Right cardiac atrium (tissue), 5 donors: Measurements from ENCODE around the gene ZBTB20. TPM values are rescaled to one million over a fixed set of nuclear protein-coding genes. Genes with fewer than 3 reads are reported as not detected.

Experiments used
- ATAC-seq, 2 donors: fragments of 200-7000 bp; cut with Tn5 transposase; one replicate each; pipeline versions ENCODE4 v1.8.0 to v1.9.1; 2020; ENCODE audit warnings: moderate library complexity in 2 of 2, mild to moderate bottlenecking in 1 of 2
- DNase-seq, 3 donors: peaks; one replicate each; pipeline ENCODE4 v3.0.0-alpha.2; 2020
- H3K27ac ChIP-seq: one replicate; pipeline ENCODE4 v1.5.1; 2013; ENCODE audit warnings: mild to moderate bottlenecking, low read length, control low read depth, moderate library complexity
- H3K27me3 ChIP-seq: one replicate; pipeline ENCODE4 v1.6.1; 2013; ENCODE audit not compliant: control insufficient read depth, insufficient read depth
- H3K4me1 ChIP-seq: one replicate; pipeline ENCODE4 v1.6.1; 2013; ENCODE audit warnings: low read length; ENCODE audit not compliant: control insufficient read depth, insufficient read depth
- H3K4me3 ChIP-seq: one replicate; pipeline ENCODE4 v1.5.1; 2013; ENCODE audit warnings: low read length, control low read depth
- H3K9me3 ChIP-seq: one replicate; pipeline ENCODE4 v1.6.1; 2013; ENCODE audit warnings: low read length; ENCODE audit not compliant: control insufficient read depth
- WGBS: extraction: QIAGEN DNeasy Blood & Tissue Kit; methylation state at CpG from one replicate; pipeline ENCODE4 v1.1.7; 2013; 5-methylcytosine and 5-hydroxymethylcytosine counted together
- intact Hi-C, 4 donors: fragments of 100-400 bp; cut with DNase I; formaldehyde crosslinking; loops; one replicate each; pipeline versions ENCODE4 v1.11.0 to v1.14.0; 2022 to 2023
- polyA plus RNA-seq: library from polyadenylated mRNA; stranded (reverse); fragments of 200-250 nt; gene quantifications from one replicate; pipeline ENCODE4 v1.2.3, GENCODE V29; 2013
- total RNA-seq, 4 donors: library from RNA; stranded (reverse); fragmentation: NEBNext Ultra II Directional; extraction: Animal tissue kit (Norgen Biotek cat#: 25700); gene quantifications; one replicate each; pipeline ENCODE4 v1.2.1, GENCODE V29; 2021
- donor health status: healthy with polysubstance abuse.
- donor health status: DM: no; HTN: yes; CAD: no.
- donor health status: DM: no; HTN: no; CAD: no.
- donor health status: DM: no; HTN: yes; CAD: no; lungs with severe emphysema.
- donor health status: DM: yes; HTN: yes; CAD: no.

ZBTB20 gene
- total and polyA plus RNA-seq, 5 donors, result 6.5 to 87.9 (median 75.5) TPM

DNA sequence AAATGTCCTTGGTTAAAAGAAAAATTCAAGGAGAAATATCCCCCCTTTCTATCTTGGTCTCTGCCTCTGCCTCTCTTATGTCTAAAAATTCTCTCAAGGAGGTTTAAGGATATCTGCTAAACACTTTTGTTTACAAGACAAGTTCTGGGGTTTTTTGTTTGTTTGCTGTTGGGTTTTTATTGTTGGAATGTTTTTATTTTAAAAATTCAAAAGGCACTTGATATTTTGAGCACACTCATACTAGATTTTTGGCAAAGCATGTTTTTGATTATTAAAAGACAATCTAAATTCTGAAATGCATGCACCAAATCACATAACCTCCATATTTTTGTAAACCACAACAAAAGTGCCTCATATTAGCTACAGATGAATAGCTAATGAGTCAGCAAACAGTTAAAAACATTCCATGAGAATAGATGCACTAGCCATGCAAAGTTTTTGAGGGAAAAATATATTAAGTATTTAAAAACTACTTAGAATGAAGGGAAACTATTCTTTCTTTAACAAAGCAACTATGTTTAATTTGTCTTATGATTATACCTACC is 84.6 kb downstream of the ZBTB20 start:
- Histone ChIP-seq H3K4me1 (no peaks in the 10 kb centered on the region), H3K27me3 (no peaks in the 10 kb centered on the region), H3K27ac (no peak overlapping the region), H3K4me3 (no peak overlapping the region), H3K9me3 (no peaks in the 10 kb centered on the region)
- ATAC-seq, result no peak
- DNase-seq, result no peak
- intact Hi-C loops, result no loop called here

DNA sequence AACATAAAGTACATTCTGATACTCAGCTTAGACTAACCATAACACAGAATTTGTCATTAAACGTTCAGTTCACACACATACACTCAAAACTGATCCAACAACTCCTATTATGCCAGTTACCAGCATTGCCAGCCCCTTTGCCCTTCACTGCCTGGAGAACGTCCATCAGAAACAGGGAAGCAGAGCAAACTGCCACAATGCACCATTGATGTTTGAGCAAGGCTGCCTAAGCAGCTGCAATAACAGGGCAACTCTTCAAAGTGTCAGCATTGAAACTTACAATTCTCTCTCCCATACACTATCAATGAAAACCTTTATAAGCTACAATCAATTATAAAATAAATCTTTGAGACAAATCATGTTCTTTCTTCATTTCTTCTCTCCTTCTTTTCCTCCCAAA is 85.1 kb downstream of the ZBTB20 start:
- Histone ChIP-seq H3K9me3 (no peaks in the 10 kb centered on the region), H3K4me3 (no peak overlapping the region), H3K27me3 (no peaks in the 10 kb centered on the region), H3K27ac (no peak overlapping the region), H3K4me1 (no peaks in the 10 kb centered on the region)
- ATAC-seq (no peak), DNase-seq (no peak)
- 60% methylated on average over 2 of the region's 2 CpGs for WGBS
- intact Hi-C loops, result no loop called here

DNA sequence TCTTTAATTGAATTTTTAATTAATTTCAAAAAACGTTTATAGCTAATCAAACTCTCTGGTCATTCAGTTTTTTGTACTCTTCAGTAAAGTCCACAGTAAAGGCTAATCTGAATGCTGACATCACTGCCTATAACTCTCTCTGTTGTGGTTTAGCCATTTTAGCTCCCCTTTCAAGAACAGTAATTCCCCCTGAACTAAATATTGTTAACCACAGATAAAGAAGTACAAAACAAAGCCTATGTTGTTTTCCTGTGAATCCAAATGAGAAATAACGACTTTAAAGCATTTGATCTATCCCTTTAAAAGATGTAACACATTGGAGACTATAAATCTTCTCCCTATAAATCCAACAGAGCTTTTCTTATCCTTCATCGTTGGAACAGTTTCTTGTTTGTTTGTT is 94.2 kb downstream of the ZBTB20 start:
- Histone ChIP-seq H3K27ac (no peak overlapping the region), H3K4me1 (no peaks in the 10 kb centered on the region), H3K4me3 (no peak overlapping the region), H3K27me3 (no peaks in the 10 kb centered on the region), H3K9me3 (no peaks in the 10 kb centered on the region)
- intact Hi-C loops, result no loop called here
- ATAC-seq (no peak), DNase-seq (no peak)
- WGBS, result 72% methylated on average over 3 of the region's 3 CpGs

DNA sequence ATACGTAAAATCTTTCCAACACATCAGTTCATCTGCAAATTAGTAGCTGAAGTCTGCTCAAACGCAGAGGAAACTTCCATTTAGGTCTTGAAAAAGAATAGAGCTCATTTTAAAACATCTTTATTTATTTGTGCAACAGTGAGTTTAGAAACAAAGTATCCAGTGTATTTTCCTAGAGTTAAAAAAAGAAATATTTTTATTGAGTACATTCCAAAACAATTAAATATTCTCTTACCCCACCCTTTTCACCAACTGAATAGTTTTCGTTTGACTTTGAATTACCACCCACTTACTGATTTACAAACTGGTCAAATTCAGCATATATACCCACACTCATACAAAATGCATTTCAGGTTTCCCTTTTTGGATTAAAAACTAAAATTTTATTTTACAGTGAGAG is 104.7 kb downstream of the ZBTB20 start:
- H3K4me1 ChIP-seq, result no peaks in the 10 kb centered on the region
- WGBS, result 52% methylated on average over 3 of the region's 3 CpGs
- peak overlapping the region; percentile 20 for H3K4me3 ChIP-seq
- no peak for DNase-seq
- H3K27ac ChIP-seq, result no peak overlapping the region
- intact Hi-C loops, result no loop called here
- H3K27me3 ChIP-seq, result no peaks in the 10 kb centered on the region
- peak in 1 of 2 donors; percentile 34 for ATAC-seq
- H3K9me3 ChIP-seq, result no peaks in the 10 kb centered on the region

DNA sequence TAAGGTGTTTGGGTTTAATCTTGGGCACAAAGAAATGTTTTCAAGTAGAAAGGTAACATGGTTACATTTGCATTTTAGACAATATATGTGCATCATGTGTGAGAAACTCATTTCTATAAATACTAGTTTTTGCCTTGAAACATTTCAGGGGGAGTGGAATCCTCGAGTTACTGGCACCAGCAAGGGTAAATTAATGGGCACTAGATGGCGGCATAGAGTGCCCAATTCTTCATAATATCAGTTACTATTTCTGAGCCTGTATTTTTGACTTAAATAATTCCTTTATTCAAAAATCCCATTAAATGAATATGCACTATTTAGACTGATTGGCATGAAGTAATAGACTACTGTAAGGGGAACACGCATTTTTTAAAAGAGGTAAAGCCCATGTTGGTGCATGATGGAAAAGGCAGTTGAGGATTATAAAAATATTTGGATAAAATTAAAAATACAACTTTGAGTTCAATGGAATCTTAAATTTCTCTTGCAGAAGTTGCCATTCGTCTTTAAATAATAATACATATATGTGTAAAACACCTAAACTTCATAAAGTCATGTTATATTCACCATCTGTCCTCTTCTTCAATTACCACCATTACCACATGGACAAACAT is 106.3 kb downstream of the ZBTB20 start:
- H3K9me3 ChIP-seq, result no peaks in the 10 kb centered on the region
- ATAC-seq (peak; percentile 28 to 38), DNase-seq (peak in 1 of 3 donors; percentile 21)
- no peaks in the 10 kb centered on the region for H3K4me1 ChIP-seq
- H3K27me3 ChIP-seq, result no peaks in the 10 kb centered on the region
- intact Hi-C loops, result no loop called here
- H3K4me3 ChIP-seq, result no peak overlapping the region
- H3K27ac ChIP-seq, result no peak overlapping the region
- WGBS, result 38% methylated on average over 4 of the region's 4 CpGs

DNA sequence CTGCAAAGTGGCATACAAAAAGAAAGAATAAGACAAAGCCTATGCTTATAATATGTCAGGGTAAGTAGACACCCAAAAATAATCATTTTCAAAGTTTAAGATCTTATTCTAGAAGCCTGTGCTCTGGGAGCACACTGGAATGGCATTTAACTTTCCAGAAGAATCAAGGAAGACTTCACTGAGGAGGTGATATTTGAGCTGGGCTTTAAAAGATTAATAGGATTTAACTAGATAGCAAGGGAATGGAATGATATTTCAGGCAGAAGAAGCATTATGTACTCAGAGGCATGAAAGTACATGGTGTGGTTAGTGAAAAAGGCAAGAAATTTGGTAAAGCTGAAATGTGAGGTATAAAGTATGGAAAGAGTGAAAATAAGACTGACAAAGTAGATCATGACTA is 106.8 kb downstream of the ZBTB20 start:
- Histone ChIP-seq H3K9me3 (no peaks in the 10 kb centered on the region), H3K4me3 (no peak overlapping the region), H3K27ac (no peak overlapping the region), H3K27me3 (no peaks in the 10 kb centered on the region), H3K4me1 (no peaks in the 10 kb centered on the region)
- no peak for ATAC-seq
- intact Hi-C loops, result no loop called here
- DNase-seq, result no peak

DNA sequence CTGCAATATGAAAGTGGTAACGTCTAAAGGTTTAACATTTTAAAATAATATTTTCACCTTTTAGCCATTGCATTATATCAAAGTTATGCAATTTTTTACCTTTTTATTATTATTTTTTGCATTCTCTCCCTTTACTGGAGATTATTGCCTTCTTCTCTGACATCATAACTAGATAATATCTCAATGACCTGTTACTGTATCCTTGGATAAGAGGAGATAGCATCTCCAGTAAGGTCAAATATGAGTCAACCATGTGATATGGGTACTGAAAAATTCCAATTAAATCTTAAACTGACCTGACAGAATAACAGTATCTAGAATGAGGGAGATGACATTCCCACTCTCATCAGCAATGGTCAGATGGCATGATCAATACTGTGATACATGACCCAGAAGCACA is 108.3 kb downstream of the ZBTB20 start:
- WGBS, result 92% methylated on average over 1 of the region's 1 CpG
- Histone ChIP-seq H3K27ac (no peak overlapping the region), H3K9me3 (no peaks in the 10 kb centered on the region), H3K4me3 (no peak overlapping the region), H3K4me1 (no peaks in the 10 kb centered on the region), H3K27me3 (no peaks in the 10 kb centered on the region)
- no peak for DNase-seq
- no peak for ATAC-seq
- intact Hi-C loops, result no loop called here

DNA sequence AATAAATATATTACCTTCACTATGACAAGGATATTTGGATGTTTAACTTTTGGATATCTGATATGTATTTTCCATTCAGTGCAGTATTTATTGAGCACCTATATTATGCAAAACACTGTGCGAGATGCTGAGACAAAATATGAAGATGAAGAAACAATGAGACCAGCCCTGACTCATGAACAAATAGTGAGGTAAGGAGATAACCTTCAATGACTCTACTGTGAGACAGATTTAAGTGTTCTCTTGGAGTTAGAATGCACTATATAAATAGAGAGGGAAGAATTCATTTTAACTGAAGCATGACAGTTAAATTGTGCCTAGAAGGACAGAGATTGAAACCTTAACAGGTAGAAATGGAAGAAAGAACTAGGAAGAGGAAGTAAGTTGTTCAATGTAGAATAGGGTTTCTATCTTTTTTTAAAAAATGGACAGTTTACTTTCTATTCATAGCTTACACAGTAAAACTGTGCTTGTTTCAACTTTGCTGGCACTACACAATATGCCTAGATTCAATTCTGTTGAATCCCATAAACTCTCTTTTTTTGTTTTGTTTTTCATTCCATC is 124.2 kb downstream of the ZBTB20 start:
- intact Hi-C loops, result no loop called here
- H3K9me3 ChIP-seq, result no peaks in the 10 kb centered on the region
- H3K4me1 ChIP-seq, result no peaks in the 10 kb centered on the region
- no peak for ATAC-seq
- no peak overlapping the region for H3K4me3 ChIP-seq
- H3K27me3 ChIP-seq, result no peaks in the 10 kb centered on the region
- 98% methylated on average over 1 of the region's 1 CpG for WGBS
- no peak for DNase-seq
- no peak overlapping the region for H3K27ac ChIP-seq

DNA sequence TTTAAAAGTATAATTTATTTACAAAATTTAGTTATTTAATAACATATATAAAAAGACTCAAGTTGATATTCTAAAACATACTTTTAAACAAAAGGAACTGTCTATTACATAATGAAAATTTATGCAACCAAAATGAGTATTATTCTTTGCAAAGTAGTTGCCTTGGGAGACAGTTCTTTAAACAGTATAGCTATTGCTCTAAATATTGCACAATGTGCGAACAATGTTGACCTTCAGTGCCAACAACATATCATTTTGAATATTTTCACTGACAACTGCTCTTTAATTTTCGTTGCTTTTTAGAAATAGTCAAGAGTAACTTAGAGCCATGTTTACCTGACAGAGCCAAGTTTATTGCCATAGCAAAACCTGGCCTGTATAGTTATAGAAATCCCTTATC is 124.9 kb downstream of the ZBTB20 start:
- no peak overlapping the region for H3K27ac ChIP-seq
- no peaks in the 10 kb centered on the region for H3K4me1 ChIP-seq
- no peaks in the 10 kb centered on the region for H3K27me3 ChIP-seq
- H3K9me3 ChIP-seq, result no peaks in the 10 kb centered on the region
- H3K4me3 ChIP-seq, result no peak overlapping the region
- 82% methylated on average over 2 of the region's 2 CpGs for WGBS
- ATAC-seq (no peak), DNase-seq (no peak)
- intact Hi-C loops, result no loop called here

DNA sequence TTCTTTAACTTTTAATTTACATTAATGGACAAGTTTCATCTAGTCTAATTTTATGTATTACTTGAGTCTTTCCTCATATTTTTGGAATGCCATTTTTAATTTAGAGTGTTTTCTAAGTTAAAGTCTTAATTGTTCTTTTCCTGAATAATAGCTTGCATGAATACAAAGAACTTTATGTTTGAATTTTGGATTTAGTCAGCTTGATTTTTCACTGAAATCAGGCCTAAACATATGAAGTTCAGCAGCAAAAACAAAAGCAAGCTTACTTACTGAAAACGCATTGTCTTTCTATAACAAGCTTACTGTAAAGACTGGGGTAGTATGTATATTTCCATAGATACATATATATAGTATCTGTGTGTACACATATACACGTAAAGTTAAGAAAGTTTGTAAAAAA is 126.0 kb downstream of the ZBTB20 start:
- H3K27me3 ChIP-seq, result no peaks in the 10 kb centered on the region
- 92% methylated on average over 2 of the region's 2 CpGs for WGBS
- ATAC-seq, result no peak

DNA sequence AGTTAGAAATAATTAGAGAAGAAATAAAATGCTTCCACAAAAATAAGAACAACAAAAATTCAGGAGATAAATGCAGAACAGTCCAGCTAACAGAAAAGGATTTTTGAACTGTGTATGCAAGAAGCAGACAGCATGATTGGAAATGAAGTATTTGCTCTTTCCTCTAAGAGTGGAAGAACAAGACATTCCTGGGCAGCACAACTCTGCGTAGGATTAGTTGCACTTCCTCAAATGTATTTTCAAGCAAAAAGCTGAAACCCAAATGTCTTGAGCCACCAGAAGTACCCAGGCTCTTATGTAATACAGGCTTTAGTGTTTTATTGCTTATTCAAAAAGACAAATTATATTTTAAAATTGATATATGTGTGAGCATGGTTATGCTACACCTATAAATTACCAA is 127.2 kb downstream of the ZBTB20 start:
- Histone ChIP-seq H3K4me3 (no peak overlapping the region), H3K27ac (no peak overlapping the region), H3K4me1 (no peaks in the 10 kb centered on the region), H3K9me3 (no peaks in the 10 kb centered on the region), H3K27me3 (no peaks in the 10 kb centered on the region)
- WGBS, result 85% methylated on average over 1 of the region's 1 CpG
- ATAC-seq (no peak), DNase-seq (no peak)
- intact Hi-C loops, result no loop called here

More for the DNA sequence above, 126.0 kb downstream of the ZBTB20 start:
- no peaks in the 10 kb centered on the region for H3K4me1 ChIP-seq
- intact Hi-C loops, result no loop called here
- no peak overlapping the region for H3K27ac ChIP-seq
- no peak overlapping the region for H3K4me3 ChIP-seq
- no peak for DNase-seq
- no peaks in the 10 kb centered on the region for H3K9me3 ChIP-seq

DNA sequence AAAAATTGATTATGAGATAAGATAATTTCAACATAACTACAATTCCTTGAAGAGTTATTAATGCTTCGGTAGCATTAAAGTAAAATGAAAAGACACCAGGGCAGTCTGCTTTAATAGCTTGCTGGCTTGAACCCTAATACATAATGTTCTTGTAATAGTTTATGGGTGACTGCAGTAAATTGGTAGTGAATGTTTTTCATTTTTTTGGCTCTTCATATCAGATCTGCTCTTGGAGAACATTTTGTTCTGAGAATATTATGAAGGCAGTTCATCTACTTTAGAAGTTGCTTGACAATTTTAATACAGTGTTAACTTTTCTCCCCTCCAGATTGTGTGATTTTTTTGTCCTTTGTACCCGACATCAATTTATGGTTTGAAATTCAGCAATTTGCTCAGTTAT is 128.4 kb downstream of the ZBTB20 start:
- intact Hi-C loops, result no loop called here
- ATAC-seq, result no peak
- no peaks in the 10 kb centered on the region for H3K27me3 ChIP-seq
- no peak for DNase-seq
- H3K9me3 ChIP-seq, result no peaks in the 10 kb centered on the region
- 87% methylated on average over 2 of the region's 2 CpGs for whole genome bisulfite sequencing
- H3K27ac ChIP-seq, result no peak overlapping the region
- no peak overlapping the region for H3K4me3 ChIP-seq
- no peaks in the 10 kb centered on the region for H3K4me1 ChIP-seq
